Fibroblast of skin of scalp (primary cell): ENCODE data around the gene COL6A2.
"Not testable (repeated sequence)": the region's sequence is repeated elsewhere in the genome, so short reads cannot be mapped to it uniquely, and the experiment has no call there.

ENCODE experiments used
- DNase-seq: peaks from one replicate; pipeline ENCODE4 v3.0.0-alpha.2; 2013

COL6A2 gene

DNA sequence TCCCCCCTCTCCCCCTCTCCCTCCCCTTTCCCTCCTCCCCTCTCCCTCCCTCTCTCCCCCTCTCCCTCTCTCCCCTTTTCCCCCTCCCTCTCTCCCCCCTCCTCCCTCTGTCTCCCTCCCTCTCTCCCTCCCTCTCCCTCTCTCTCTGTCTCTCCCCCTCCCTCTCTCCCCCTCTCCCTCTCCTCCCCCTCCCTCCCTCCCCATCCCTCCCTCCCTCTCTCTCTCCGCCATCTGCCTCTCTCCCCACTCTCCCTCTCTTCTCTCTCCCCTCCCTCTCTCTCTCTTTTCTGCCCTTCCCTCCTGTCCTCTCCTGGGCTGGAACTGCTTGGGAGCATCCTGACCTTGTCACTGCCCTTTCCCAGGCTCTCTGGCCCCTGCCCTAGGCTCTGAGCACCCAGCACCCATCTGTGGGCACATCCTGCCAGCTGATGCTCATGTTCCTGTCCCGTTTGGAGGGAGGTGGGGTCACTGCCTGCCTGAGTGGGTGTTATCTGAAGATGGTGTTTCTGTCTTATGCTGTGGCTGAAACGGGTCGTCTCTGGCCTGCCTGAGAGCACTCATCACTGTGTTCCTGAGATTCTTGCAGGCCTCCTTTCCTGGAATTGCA, 46.7 kb downstream of the COL6A2 start:
- no peak for DNase-seq

DNA sequence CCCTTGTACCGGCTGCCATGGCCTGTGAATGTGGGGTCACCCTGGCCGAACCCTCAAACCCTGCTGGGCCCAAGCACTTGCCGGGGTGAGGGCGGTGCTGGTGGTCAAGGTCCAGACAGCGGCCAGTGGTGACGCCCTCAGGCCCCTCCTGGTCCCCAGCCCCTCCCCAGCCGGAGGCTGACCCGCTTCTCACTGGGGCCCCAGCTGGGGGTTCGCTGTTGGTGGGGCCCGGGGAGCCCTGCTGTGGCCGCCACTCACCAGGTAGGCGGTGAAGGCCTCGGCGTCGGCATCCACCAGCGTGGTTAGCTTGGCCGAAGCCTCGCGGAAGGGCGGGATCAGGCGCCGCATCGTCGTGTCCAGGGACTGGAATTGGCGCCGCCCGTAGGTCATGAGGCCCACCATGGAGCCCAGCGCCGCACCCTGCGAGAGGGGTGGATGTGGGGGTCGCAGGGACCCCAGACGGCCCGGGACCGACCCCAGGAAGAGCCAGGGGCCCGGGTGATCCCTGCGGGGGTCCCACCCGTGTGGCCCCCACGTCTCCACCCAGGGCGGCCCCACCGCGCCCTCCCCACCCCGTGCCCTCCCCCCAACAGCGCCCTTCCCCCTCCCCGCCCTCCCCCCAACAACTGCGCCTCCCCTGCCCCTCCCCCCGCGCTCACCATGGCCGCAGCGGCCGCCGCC, 47.4 kb downstream of the COL6A2 start:
- DNase-seq = no peak

DNA sequence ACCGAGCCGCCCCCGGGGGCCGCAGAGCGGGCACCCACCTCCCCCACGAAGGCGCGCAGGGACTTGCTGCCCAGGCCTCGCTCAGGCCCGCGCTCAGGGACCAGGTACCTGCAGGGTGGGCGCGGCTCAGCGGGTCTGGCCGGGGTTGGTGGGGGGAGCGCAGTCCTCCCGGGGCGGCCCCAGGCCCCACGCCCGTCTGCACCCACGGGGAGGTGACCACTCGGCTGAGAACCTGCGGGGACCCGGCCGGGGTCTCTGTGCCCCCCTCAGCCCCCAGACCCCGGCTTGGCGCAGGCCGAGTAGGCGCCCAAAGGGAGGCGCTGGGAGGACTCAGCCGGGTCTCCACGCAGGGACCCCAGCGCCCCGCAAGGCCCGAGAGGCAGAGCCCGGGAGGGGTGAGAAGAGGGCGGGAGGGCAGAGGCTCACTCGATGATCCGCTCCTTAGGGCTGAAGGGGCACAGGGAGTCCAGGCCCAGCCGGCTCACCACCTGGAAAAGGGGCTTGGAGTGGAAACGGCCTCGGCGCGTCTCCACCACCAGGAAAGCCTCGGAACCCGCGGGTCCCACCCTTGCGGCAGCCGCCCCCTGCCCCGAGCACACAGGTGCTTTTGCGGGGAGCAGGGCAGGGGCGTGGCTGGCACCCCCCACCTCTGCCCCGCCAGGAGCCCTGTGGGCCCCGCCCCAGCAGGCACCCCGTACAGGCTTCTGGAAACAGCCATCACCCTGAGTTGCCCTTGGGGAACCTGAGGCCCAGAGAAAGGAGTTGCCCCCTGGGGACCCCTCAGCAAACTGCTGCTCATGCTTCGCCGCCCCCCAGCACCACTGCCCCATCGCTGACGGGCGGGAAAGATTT, 48.2 kb downstream of the COL6A2 start:
- DNase-seq = no peak

DNA sequence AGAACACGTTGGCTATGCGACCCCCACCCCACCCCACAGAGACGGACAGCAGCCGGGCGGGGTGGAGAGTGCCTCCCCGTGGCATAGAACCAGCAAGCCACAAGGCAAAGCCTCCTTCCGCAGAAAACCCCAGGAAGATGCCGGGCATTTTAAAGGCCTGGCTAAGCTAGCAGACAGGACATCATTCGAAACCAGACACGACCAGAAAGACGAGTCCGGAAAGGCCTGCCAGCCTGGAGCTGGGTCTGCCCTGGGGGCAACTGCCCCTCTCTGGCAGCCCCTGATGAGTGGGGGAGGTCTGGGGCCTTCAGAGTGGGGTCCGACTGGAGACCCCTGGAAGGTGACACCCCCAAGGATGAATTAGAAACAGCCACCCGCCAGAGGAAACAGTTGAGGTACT, 48.9 kb downstream of the COL6A2 start:
- no peak for DNase-seq

DNA sequence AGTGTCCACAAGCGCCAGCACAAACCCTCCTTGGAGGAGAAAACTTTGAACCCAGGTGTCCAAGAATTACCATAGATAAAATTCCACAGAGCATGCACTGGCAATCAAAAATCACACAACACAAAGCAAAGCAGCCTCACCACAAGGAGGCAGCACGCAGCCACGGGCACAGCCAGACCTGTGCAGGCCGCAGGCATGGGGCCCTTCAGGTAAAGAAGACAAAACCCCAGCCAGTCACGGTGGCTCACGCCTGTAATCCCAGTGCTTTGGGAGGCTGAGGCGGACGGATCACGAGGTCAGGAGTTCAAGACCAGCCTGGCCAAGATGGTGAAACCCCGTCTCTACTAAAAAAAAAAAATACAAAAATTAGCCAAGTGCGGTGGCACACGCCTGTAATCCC, 49.5 kb downstream of the COL6A2 start:
- not testable (repeated sequence) for DNase-seq

DNA sequence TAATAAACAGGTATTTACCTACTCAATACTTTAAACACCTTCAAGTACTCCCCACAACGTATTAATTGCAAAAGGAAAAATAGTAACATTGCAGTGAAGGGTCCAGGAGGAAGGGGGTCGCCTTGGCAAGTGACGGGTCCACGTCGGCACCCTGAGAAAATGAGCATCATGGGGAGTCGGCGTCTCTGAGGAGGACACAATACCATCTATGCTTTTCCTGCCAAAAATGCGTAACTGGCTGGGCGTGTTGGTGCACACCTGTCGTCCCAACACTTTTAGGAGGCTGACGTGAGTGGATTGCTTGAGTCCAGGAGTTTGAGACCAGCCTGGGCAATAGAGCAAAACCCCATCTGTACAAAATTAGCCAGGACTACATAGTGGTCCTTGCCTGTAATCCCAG, 50.2 kb downstream of the COL6A2 start:
- DNase-seq = no peak

DNA sequence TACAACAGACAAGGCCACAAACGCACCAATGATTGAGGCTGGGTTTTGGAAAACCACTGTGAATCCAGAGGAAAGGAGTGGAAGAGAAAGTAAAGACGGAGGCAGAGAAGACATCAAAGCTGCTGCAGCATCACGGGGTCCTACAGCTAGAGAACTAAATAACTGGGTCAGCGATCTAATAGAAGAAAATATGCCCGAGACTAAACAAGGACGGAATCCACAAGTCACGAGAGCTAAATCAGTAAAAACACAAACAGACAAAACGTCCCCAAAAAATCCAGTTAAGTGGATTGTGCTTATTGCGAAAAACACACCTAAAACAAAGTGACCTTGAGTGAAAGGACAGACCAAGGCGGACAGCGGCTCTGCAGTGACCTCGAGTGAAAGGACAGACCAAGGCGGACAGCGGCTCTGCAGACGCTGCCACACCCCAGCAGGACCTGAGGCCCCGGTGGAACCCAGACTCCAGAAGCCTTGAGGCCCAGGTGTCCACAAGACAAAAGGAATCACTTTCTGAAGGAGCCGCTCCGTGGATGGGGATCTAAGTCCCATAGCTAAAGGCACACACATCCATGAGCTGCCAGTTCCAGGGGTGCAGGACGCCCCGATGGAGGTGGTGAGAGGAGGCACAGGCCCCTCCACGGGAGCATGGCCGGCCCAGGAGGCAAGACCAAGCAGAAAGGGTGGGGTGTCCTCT, 51.4 kb downstream of the COL6A2 start:
- no peak for DNase-seq

DNA sequence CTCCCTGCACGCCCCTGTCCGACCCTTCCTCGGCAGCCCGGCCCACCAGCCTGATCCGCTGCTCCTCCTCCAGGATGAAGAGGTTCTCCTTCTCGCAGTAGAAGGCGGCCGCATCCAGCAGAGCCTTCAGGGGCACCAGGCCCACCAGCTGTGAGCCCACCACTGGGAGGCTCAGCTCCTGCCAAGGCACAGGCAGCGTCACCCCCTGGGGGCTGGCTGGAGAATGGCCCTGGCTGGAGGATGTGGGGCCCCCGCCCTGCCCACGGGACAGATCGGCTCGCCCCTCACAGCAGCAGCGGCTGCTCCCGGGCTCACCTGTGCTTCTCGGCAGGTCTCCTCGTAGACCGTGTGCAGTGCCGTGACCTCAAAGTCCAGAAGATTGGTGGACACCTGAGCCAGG, 52.2 kb downstream of the COL6A2 start:
- no peak for DNase-seq

DNA sequence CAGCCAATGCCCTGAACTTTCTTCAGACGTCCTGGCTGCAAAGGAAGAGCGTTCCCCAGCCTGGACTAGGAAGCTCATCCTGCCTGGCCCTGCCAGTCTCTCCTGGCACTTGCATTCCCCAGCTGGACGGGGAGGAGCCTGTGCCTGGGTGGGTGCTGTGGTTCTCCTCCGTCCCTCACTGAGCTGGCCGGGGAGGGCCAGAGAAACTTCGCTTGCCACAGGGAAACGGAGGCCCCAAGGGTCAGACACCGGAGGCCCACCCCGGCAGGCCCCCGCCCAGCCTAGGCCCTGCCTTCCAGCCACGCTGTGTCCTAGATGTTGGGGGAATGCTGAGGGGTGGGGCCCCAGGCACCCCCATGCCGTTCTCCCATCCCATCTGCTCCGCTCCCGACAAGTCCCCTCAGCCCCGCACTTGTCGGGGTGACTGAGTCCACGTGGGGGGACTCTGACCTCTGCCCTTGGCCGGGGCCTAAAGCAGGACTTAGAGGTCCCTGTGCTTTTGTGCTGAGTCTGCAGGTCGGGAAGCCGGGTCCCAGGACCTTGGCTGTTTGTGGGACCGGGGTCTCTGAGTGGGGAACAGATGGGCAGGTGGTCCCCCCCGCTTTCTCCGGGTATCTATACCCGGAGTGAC, 52.7 kb downstream of the COL6A2 start:
- no peak for DNase-seq

DNA sequence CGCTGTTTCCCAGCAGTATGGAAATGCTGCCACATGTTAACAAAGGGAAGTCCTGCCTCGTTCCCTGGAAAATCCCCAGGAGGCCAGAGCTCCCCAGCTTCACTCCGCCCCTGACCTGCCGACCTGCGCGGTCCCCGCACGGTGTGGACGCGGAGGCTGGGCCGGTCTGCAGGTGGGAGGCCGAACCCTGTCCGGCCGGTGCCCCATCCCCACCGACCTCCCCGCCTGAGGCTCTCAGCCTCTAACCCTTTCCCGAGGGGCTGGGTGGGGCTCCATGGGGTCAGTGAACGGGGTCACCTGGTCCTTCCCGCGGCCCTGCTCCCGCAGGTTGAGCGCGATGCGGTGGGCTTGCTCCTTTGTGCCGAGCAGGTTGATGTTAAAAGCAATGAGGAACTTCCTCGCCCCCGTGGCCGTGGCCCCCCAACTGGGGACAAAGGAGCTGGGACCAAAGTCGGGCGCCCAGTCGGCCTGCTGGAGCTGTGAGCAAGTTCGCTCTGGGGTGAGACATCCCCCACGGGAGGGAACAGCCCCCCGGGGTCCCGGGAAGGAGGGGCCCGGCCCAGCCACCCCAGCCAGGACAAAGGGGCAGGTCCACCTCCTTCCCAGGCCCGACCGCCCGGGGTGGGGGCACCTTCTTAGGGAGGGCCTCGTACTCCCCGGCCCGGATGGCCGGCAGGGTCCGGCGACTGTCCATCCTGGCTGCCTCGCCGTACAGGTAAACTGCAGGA, 53.5 kb downstream of the COL6A2 start:
- no peak for DNase-seq

DNA sequence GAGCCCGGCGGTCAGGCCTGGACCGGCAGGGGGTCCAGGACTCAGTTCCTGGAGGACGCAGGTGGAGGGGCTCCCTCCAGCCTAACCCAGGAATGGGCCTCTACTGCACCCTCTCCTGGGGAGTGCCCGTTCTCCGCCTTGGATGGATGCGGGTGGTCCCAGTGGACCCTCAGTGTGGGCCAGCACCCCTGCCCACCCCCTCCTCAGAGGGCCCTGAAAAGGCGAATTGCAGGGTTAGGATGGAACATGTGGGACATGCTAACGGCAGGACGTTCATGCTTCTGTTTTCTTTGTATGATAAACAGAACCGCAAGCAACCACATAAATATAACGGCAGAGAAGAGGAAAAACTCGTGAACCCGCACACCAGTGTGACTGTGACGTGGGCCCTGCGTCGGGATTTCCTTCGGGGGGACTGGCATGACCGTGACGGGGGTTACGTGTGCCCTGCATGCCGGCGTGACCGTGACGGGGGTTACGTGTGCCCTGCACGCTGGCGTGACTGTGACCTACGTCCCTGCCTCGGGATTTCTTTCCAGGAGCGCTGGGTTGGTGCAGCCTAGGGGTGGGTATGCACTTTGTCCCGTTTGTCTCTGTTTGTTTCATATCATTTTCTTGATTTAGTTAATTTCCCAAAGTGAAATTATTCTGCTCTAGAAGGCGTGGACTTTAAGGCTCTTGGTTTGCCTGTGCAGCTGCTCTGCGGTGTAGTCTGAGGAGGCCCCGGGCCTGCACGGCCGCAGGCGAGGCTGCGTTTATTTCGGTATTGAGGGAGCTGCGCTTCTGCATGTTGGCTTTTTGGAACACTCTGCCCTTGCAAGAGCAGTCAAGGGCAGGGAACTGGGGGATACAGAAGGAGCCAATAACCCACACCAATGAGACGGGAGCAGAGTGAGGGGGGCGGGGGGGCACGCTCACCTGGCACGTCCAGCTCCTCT, 54.3 kb downstream of the COL6A2 start:
- no peak for DNase-seq

DNA sequence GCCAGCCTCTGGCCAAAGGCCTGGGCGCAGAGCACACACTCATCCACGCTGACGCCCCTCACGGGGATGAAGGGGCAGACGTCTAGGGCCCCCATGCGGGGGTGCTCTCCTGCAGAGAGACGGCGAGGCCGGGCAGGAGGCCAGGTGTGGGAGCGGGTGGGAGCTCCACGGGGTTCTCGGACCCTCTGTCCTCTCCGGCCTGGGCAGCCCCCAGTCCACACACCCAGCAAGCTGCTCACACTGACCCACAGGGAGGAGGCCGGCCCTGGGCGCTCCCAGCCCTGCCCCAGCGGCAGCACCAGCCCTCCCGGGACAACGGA, 55.0 kb downstream of the COL6A2 start:
- DNase-seq = no peak

DNA sequence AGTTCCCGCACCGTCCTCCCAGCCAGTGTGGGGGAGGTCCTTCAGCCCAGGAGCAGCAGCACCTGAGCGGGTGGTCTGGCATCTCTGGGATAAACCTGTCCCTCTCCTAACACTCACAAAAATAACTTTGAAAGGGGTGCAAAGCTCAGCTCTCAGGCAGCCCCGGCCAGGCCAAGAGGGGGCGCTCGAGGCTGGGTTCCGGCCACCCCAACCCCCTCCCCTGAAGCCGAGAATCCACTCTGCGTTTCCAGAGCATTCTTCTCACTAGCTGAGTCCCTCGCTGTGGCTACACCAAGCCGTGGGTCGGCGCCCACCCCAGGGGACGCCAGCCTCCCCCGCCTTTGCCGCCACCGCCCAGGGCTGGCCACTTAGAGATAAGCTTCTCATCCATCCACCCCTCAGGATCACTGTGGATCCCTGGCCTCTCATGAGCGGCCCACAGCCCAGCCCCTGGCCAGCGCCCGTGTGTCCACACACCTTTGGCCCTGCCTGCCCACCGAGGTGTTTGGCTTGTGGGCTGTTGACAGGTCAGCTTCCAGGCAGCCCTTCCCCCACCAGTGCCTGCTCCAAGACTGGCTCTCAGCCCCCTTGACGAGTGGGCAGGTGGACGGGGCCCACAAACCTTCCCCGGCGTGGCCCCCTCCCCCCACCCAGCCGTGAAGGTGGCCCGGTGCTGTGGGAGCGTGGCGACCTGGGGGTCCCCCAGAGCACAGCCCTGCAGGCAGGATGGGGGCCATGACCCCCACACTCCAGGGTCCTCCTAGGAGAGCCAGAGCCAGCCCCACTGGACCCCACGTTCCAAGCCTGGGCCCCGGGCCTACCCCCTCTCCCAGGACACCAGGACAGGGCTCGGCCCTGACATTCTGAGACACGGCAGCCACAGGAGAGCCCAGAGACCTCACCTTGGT, 55.6 kb downstream of the COL6A2 start:
- DNase-seq = no peak

DNA sequence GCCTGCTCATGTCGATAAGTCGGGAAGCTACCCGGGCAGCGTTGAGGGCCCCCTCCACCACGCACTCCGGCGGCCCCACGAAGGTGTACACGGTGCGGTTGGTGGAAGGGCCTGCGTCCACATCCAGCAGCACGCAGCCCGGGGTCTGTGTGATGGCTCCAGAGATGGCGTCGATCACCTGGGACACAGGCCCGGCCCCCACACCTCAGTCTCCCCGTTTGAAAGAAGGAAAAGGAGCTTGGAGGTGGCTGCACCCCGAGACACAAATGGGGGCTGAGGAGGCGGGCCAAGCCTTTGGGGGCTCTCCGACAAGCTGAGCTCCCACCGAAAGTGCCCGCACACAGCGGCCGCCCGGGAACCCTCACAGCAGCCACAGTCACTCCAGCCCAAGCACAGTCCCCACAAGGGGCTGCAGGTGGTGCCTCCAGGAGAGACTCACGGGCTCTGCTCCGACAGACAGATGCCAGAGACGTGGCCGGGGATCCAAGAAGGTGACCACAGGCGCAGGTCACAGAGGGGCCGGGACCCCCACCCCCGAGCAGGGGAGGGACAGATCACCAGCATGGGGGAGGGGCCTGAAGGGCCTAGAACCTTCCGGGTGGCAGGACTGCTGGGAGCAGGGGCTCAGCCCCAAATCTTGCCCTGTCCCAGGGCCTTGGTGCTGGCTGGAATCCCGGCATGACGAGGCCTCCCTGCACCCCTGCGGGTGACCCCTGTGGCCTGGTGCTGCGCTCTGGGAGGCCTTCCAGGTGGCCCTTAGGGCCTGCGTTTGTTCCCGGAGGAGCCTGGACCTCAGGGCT, 56.4 kb downstream of the COL6A2 start:
- no peak for DNase-seq

DNA sequence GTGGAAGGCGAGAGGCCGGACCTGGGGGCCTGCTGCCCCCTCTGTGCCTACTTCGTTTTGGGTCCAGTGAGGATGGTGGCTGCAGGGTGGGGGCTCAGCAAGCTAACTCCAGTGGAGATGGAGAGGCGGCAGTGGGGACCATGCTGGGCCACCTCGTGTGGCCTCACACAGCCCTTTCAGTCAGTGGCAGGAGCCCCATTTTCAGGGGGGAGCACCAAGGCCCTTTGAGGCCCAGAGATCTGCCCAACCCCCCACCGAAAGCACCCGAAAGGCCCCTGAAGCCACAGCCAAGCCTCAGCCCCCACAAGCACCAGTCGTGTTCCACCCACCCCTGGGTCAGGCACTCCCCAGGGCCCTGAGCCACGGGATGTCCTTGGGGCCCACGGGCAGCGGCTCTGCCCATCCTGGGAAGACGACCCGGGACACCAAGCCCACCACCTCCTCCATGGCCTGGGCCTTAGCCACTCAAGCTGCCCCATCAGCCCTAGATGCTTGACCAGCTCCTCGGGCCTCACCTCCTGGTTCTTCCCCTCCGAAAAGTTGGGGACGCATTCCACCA, 57.1 kb downstream of the COL6A2 start:
- no peak for DNase-seq

DNA sequence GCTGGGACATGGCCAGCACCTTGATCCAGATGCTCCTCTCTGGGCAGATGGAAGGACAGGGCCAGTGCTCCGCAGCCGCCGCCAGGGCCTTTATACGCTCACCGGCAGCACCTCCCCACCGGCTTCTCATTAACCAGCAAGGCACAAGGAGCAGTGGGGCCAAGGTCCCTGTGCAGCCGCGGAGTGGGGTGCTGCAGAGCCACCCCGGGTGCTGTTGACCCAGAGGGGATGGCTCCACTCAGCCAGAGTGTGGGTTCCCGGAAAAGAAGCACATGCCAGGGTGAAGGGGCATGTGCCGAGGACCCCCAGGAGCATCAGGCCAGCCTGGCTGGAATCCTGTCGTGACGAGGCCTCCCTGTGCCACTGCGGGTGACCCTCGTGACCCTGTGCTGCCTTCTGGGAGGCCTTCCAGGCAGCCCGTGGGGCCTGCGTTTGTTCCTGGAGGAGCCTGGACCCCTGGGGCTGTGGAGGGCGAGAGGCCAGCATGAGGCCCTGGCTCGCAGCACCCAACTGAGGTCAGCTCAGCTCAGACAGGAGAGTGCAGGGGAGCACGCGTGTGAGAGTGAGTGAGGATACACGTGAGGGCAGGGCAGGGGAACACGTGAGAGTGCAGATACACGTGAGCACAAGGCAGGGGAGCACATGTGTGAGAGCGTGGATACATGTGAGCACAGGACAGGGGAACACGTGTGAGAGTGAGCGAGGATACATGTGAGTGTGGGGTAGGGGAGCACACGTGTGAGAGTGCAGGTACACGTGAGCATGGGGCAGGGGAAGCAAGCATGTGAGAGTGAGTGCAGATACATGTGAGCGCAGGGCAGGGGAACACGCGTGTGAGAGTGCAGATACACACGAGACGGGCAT, 57.8 kb downstream of the COL6A2 start, which contains the start of gene FTCD:
Gene FTCD (minus strand): TSS at position 66 of the 864 bp plus-strand sequence. CDS start 56 bp downstream, at position 10.
- DNase-seq = no peak

DNA sequence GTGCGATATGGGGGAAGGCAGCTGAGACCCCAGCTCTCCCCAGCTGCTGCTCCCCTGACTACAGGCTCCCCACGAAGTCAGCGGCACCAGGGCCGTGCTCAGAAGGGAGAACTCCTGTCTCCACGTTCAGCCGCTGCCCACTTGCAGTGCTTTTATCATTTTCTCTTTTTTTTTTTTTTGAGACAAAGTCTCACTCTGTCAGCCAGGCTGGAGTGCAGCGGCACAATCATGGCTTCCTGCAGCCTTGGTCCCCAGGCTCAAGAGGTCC, 58.4 kb downstream of the COL6A2 start:
- no peak for DNase-seq

DNA sequence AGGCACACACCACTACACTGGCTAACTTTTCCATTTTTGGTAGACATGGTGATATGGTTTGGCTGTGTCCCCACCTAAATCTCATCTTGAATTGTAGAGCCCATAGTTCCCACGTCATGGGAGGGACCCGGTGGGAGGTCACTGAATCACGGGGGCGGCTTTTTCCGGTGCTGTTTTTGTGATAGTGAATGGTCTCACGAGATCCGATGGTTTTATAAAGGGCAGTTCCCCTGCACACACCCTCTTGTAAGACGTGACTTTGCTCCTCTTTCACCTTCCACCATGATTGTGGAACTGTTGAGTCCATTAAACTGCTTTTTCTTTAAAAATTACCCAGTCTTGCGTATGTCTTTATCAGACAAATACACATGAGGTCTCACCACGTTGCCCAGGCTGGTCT, 58.8 kb downstream of the COL6A2 start:
- DNase-seq = no peak
